ENCODE measurements around the gene NDOR1.

The NDOR1 gene

DNA sequence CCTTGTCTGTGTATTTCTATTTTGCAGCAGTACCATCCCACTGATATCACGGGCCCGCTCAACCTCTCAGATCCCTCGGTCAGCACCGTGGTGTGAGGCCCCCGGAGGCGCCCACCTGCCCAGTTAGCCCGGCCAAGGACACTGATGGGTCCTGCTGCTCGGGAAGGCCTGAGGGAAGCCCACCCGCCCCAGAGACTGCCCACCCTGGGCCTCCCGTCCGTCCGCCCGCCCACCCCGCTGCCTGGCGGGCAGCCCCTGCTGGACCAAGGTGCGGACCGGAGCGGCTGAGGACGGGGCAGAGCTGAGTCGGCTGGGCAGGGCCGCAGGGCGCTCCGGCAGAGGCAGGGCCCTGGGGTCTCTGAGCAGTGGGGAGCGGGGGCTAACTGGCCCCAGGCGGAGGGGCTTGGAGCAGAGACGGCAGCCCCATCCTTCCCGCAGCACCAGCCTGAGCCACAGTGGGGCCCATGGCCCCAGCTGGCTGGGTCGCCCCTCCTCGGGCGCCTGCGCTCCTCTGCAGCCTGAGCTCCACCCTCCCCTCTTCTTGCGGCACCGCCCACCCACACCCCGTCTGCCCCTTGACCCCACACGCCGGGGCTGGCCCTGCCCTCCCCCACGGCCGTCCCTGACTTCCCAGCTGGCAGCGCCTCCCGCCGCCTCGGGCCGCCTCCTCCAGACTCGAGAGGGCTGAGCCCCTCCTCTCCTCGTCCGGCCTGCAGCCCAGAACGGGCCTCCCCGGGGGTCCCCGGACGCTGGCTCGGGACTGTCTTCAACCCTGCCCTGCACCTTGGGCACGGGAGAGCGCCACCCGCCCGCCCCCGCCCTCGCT is 37.5 kb upstream of the NDOR1 start:
- DNase-seq (ENCODE audit: extremely low read depth in 1 of 2, low read depth in 1 of 2) = no peak

DNA sequence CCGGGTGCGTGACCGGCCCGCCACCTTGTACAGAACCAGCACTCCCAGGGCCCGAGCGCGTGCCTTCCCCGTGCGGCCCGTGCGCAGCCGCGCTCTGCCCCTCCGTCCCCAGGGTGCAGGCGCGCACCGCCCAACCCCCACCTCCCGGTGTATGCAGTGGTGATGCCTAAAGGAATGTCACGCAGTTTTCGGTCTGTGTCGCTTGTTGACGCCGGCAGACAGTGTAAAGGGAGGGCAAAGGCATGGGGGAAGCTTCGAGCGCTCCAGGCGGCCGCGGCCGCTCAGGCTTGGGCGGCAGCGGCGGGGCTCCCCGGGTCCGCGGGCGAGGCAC is 37.0 kb upstream of the NDOR1 start:
- no peak for DNase-seq (ENCODE audit: extremely low read depth in 1 of 2, low read depth in 1 of 2)

DNA sequence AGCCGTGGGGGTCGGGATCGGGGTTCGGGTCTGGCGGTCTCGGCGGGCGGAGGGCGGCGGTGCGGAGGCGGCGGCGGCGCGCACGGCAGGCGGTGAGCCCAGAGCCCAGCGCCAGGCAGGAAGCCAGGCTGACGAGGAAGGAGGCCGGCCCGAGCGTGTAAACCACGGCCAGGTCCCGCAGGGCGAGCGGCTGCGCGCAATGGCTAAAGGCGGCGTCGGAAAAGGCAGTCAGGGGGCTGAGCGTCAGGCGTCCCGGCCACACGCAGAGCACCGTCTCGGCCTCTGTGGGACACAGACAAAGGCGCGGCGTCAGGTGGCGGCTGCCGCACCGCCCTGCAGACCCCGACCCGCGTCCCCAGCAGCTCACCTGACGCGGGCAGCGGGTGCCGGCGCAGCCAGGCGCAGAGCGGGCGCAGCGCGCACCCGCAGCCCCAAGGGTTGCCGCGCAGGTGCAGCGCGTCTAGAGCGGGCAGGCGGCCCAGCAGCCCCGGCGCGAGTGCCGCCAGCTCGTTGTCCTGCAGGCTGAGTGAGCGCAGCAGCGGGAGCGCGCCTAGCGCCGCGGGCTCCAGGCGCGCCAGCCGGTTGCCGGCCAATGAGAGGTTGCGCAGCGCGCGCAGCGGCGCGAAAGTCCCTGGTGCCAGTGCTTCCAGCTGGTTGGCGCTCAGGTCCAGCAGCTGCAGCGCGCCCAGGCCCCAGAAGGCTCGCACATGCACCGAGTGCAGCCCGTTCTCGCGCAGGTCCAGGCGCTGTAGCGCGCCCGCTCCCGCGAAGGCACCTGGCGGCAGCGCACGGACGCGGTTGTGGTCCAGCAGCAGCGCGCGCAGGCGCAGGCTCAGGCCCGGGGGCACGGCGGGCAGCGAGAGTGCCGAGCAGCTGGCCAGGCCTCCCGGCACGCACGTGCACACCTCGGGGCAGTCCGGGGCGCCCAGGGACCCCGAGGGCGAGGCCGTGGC is 36.3 kb upstream of the NDOR1 start:
- no peak for DNase-seq (ENCODE audit: extremely low read depth in 1 of 2, low read depth in 1 of 2)

DNA sequence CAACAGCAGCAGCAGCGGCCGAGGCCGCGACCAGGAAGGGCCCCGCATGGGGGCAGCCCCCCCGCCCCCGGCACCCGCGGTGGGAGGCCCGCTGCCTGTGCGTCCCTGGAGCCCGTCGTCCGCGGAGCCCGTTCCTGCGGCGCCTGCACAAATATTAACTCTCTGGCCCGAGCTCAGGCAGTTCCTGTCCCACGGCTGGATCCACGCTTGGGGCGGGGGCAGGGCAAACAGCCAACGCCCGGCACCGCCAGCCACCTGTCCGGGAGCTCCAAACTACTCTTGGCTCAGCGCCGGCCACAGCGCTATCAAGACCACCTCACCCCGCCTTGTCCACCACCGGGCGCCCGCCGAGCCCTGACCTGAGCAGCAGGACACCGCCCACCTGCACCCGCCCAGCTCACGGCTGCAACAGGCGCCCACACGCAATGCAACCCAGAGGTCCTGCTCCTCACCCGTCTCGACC is 35.6 kb upstream of the NDOR1 start, which contains the start of gene LRRC26:
Gene LRRC26 (minus strand): TSS at position 156 of the 463 bp plus-strand sequence. CDS start 108 bp downstream, at position 48.
- no peak for DNase-seq (ENCODE audit: extremely low read depth in 1 of 2, low read depth in 1 of 2)

DNA sequence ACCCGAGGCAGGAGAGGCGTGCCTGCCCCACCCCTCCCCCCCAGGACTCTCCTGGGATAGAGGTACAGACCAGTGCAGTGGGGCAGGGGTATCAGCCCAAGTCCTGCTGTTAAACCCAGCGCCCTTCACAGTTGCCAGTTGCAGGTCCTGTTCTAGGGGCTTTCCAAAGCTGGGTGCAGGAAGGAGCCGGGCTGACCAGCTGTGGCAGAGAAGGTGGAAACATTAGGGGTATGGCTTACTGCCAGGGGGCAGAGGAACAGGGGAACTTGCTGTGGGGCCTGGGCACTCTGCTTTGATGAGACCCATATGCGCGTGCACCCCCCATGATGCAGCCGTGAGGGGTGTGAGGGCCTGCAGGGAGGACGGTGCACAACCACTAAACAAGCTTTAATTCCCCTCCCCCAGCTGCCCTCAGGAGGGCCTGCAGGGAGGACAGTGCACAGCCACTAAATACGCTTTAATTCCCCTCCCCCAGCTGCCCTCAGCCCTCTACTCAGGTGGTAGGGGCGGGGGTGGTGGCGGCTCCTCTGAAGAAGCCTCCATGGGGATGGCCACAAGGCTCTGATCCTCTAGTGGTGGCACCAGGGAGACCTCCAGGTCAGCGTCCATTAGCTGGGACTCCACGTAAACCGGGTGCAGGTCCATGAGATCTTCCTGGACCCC is 34.9 kb upstream of the NDOR1 start:
- no peak for DNase-seq (ENCODE audit: extremely low read depth in 1 of 2, low read depth in 1 of 2)

DNA sequence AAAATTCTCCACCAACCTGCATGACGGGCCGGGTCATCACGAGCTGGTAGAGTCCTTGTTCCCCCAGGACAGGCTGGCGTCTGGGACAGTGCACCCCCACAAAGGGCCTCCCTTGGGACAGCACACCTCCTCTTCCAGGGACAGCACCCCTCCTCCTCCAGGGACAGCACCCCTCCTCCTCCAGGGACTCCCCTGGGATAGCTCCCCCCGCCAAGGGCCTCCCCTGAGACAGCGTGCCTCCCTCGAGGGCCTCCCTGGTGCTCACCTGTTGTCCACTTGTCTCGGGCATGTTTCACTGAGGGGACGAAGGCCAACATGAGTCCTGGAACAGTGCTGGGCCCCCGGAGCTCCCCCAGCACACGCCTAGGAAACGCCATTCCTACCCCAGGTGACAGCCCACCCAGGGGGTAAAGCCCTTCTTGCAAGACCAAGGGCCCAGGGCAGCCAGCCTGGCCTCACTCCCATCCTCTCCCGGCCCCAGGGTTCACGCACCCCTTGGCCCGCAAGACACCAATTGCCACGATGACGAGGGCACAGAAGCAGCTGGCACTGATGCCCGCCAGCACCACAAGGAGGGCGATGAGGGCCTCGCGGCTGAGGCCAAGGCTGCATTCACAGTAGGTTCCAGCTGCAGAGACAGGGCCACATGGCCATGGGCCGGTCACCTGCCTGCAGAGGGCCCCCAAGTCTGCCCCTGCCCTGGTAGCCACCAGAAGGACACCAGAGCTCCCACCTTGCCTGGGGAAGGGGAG is 34.2 kb upstream of the NDOR1 start:
- DNase-seq (ENCODE audit: extremely low read depth in 1 of 2, low read depth in 1 of 2) = no peak

DNA sequence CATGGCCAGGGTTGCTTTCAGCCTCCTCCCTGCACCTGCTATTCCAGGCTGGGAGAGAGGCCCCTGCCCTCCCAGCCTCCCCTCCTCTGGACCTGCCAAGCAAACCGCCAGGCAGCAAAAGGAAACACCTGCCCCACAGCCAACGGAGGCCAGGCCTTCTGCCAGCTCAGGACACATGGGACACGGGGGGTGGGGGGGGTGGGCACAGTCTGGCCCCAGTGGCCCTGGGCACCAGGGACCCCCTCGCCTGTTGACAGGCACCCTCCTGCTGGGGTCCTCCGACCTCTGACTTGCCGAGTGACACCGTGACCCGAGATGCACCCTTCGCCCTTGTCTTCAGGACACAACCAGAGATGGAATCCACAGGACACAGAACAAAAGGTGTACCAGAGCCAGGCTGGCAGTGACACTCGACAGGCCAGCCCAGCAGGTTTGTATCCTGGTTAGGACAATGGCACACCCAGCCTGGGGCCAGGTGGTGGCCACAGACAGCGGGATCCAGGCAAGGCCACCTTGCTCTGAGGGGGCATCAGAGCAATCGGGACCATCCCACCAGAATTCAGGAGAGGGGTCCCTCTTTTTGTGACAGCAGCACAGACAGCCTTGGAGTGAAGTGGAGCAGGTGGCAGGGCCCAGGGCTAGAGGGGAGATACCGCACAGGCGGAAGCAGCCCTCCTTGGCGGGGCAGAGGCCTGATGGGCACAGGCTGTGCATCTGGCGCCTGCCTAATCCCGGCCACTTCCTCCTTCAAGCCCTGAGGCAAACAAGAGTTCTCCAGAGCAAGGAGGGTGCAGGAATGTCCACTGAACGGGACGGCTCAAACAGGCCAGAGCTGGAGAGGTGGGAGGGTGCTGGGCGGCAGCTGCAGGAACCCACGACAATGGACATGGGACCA is 32.4 kb upstream of the NDOR1 start:
- no peak for DNase-seq (ENCODE audit: extremely low read depth in 1 of 2, low read depth in 1 of 2)

DNA sequence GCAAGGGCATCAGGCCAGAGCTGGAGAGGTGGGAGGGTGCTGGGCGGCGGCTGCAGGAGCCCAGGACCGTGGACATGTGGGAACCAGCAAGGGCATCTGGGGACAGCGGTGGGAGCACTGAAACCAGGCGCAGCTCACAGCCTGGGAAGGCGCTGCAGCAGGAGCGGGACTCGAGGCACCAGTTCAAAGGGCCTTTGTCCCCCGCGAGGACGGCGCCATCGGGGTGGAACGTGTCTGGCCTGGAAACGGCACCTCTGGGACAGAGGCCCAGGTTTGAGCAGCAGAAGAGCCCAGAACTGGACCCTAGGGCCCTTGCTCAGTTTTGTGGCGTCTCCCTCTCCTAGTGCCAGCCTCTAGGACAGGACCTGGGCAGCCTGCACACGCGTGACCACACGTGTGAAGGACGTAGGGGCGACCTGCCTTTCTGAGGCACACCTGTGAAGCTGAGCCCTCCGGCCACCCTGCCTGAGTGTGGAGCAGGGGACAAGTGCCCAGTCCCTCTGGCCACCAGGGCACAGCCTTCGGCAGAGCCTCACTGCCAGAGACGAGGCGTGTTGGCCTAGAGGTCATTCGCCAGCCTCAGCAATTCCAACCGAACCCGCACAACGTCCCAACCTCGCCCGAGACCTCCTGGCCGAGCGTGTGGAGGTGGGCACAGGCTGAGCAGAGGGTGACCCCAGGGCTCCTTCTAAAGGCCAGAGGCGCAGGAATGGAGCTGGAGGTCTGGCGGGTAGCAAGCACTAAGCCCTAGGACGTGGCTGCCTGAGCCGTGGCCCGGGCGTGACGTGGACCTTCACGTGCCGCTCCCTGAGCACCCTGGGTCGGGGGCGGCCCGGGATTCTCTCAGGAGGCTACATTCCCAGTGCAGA is 31.5 kb upstream of the NDOR1 start:
- DNase-seq (ENCODE audit: extremely low read depth in 1 of 2, low read depth in 1 of 2) = no peak

DNA sequence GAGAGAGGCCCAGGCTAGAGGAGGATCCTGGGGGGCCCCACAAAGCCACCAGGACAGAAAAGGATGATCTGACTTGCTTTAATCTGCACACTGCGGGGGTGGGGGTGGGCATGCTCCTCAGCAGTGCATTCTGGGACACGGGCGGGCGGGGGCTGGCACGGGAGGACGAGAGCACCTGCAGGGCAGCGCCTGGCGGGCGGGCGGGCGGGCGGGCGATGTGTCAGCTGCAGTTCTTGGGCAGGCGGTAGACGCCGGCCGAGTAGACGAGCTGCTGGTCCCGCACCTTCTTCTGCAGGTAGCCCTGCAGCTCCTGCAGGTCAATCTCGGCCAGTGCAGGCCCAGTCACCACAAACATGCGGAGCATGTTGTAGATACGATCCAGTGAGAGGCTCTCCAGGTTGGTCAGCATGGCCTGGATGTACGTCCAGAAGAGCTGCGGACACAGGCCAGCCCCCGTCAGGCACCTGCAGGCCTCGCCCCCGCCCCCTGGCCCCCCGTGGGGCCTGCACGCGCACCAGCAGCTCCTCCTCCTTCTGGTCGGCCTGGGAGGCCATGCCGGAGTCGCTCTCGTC is 30.7 kb upstream of the NDOR1 start:
- DNase-seq (ENCODE audit: extremely low read depth in 1 of 2, low read depth in 1 of 2) = no peak

DNA sequence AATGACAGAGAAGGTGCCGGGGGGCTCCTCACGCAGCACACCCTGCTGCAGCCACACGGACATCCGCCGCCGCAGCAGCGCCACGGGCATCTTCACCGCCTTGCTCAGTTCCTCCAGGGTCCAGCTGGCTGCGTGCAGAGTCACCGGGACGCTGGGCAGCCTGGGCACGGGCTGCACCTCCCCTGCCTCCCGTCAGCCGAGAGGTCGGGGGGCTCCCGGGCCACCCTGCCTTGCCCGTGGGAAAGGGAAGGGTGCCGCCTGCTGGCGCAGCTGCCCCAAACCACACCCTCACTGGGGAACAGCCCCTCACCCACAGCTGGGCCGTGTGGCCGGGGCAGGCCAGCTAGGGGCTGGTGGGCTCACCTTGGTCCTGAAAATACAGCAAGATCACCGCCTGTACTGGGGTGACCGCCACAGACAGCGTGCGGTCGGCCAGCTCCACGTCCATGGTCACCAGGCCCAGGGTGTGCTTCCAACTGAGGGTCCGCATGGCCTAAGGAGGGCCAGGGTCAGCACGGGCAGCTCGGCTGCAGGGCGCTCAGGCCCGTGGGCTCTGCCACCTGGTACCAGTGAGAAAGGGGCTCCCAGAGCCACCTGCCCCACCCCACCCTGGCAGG is 30.0 kb upstream of the NDOR1 start:
- no peak for DNase-seq (ENCODE audit: extremely low read depth in 1 of 2, low read depth in 1 of 2)

DNA sequence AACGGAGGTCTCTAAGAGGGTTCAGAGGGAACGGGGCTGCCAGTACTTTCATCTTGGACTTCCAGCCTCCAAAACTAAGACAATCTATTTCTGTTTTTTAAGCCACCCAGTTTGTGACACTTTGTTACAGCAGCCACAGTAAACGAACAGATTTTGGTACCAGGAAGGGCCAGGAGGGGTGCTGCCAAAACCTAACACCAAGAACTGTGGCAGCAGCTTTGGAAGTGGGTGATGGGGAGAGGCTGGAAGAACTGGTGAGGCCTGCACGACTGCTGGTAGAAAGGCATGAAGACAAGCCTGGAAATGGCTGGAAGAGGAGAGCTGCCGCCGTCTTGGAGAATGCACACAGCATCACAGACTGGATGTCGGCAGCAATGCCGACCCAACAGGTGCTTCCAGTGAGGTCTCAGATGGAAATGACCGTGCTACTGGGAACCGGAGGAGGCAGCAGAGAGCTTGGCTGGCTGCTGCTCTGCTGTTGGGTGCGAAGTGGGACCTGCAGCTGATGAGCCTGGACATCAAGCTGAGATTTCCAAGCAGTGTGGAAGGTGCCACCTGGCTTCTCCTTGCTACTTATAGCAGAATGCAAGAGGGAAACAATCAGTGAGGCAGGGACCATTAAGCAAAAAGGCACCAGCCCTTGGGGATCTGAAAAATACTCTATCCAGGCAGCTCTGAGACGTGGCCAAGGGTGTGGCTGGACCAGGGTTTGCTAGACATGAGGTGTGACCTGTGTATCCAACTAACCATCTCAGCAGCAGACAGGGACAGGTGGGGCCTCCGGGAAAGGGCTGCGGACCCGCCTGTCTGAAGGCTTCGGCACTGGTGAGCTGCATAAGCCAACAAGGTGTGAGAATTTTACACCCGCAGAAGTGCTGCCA is 29.0 kb upstream of the NDOR1 start:
- no peak for DNase-seq (ENCODE audit: extremely low read depth in 1 of 2, low read depth in 1 of 2)

DNA sequence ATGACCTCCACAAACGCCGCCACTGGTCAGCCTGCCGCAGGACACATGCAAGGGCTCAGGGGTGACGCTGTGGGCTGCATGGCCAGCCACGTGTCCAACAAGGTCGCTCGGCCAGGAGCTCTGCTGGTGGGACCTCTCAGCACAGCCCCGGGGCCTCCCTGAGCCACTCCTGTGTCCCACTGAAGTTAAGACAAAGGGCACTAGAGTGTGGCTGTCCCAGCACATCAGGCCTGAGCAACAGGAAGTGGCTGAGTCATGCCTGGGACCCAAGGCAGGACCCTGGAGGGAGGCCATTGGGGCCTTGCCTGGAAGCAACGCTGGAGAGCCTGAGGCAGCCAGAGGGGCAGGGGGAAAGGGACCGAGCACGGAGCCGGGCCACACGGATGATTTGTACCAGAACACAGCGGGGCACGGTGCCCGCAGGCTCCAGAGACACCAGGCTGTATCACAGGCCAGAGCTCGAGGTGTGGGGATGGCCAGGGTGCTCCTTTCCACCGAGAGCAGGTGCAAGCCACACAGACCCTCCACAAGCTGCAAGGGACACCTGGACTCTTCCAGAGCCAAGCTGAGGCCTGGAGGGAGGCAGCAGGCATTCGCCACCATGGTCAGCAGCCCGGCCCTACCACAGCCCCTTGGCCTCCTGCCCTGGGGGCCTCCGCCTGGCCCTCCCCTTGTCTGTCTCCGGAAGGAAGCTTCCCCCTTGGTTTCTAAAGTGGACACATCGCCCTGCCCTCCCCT is 27.1 kb upstream of the NDOR1 start:
- DNase-seq (ENCODE audit: extremely low read depth in 1 of 2, low read depth in 1 of 2) = no peak

DNA sequence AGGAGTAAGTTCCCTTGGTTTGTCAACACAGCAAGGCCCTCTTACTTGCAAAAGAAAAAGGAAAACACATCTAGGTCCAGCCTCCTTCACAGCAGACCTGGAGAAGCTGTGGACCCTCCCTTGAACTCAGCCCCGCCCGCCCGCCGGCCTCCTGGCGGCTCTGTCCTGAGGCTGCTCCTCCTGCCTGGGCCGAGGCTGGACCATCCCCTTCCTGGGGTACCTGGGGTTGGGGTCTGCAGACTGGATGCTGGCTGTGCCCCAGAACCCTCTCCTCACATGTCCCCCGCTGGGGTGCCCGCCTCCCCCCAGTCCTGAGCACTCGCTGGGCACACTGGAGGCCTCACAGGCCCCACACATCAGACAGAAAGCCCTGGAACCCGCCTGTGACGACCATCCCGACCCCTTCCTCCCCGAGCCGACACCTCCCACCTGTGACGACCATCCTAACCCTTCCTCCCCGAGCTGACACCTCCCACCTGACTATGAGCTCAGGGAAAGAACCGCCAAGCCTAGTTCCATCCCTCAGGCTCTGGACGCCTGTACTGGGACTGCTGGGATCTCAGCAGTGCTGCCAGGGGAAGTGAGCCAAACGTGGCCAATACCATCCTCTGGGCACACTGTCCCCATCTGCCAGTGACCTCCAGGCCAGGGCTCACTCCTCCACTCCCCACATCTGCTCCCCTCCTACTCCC is 26.4 kb upstream of the NDOR1 start:
- DNase-seq (ENCODE audit: extremely low read depth in 1 of 2, low read depth in 1 of 2) = no peak

DNA sequence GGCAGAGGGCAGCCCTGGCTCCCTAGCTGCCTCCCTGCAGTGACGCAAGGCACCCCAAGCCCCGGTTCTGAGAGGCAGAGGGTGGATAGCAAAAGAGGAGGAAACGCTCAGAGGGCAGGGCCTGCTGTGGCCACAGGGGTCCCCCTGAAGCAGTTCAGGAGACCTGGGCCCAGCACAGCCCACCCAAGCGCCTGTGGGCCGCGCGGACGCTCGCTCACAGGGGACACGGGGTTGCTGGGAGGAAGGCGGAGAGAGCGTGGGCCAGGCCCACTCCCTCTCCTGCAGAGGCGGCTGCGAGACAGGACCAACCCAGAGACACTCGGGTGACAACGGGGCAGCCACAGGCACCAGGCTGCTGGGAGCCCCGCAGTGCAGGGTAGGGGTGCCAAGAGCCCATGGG is 25.7 kb upstream of the NDOR1 start:
- DNase-seq (ENCODE audit: extremely low read depth in 1 of 2, low read depth in 1 of 2) = no peak

DNA sequence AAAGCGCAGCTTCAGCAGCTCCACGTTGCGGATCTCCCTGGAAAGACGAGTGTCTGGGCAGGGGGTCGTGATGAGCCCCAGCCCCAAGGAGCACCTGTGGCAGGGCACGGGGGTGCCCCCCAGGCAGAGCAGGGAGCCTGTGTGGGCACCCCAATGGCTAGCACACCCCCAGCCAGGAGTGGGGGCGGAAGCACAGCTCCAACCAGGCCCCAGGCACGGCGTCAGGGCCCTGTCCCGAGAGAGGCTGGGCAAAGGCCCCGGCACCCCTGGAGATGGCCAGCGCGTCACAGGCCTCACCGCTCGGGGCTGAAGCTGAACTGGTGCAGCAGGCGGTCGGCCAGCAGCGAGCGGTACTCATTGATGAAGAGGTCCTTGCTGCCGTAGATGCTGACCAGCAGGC is 25.0 kb upstream of the NDOR1 start:
- DNase-seq (ENCODE audit: extremely low read depth in 1 of 2, low read depth in 1 of 2) = no peak

DNA sequence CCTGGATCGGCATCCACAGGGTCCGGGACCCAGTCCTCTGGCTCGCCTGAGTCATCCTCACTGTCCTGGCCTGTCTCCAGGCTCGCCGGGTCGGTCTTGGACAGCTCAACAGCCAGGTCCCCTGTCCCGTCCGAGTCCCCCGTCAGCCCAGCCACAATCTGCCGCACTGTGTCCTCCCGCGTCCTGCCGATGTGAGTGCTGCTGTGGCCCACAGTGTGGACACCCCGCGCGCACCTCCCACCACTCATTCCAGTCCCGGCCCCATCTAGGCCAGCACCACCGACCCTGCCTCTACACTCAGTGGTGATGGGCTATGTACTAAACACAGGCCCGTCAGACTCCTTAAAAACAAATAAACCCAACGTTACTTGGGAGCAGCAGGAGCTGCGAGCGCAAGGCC is 23.8 kb upstream of the NDOR1 start:
- DNase-seq (ENCODE audit: extremely low read depth in 1 of 2, low read depth in 1 of 2) = no peak
